KBM-7 (cell line): Measurements from ENCODE around the gene CREBZF.

Experiments used
- DNase-seq: peaks from one replicate; pipeline ENCODE4 v3.0.0-alpha.2; 2015
- in situ Hi-C: fragments of 300-500 bp; cut with MboI; formaldehyde crosslinking; loops from 2 replicates; pipeline ENCODE4 v1.14.3; 2020; ENCODE audit warnings: low sequenced_read_pairs, low pct_unique_long_range_greater_than_20kb, mixed read lengths

CREBZF gene

GRCh38 chr11:85664615-85665481, at the start of gene CREBZF:
CREBZF (minus strand) TSS chr11:85665129; CDS start chr11:85664875, 254 bp downstream.
- in situ Hi-C loops = no loop called here

DNA sequence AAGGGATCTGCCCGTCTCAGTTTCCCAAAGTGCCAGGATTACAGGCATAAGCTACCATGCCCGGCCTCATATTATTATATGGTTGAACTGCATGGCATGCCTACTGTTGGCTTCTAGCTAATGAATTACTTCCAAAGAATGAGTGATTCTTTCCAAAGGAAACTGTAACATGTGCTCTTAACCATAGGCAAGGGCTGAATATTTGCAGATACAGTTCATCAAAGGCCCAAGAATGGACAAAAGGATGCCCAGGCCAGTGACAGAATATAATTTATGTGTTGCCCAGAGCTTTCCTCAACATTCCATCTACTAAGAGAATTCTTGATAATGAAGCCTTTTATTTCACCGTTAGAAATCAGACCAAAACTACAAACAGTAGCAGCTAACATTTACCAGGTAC, 48.0 kb upstream of the CREBZF start:
- in situ Hi-C loops = no loop called here
- DNase-seq = no peak

More at GRCh38 chr11:85664615-85665481, at the start of gene CREBZF:
- DNase-seq = peak; percentile 94

DNA sequence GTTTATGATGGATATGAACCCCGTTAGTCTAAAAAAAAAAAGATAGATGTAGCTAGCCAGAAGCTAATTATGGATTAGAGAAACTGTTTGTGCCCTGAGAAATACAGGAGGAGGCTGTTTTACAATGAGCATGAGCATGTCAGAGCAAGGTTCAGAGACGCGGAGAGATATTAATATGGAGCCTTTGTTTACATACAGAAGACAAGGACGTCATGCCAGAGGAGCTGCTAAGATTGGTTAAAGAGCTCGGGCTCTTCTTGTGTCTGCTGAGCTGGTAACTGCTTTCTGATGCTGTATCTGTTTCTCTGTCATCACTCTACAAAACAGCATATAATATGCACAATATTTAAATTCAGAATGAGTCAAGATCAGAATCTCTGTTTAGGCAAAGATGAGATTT, 46.0 kb upstream of the CREBZF start:
- no peak for DNase-seq
- in situ Hi-C loops = no loop called here

GRCh38 chr11:85709941-85710702, 45.2 kb upstream of the CREBZF start:
- in situ Hi-C loops = no loop called here

DNA sequence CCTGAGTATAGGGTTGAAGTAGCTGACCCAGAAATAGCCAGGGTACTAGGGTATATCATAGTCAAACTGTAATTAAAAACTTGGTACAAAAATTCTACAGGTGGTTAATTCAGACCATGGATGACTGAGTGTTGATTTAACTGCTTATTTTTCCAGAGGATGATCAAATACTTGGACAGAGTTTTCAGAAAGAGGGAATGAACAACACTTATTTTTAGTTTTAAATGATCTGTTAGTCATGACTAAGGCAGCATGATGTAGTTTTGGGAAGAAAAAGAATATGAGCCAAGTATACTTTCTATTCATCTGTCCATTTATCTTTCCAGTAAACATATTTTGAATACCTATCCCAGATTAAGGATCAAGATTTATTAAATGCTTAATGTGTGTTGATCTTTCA, 40.9 kb upstream of the CREBZF start:
- DNase-seq = no peak
- in situ Hi-C loops = no loop called here

More at GRCh38 chr11:85709941-85710702, 45.2 kb upstream of the CREBZF start:
- DNase-seq = no peak

GRCh38 chr11:85704967-85705366, 40.0 kb upstream of the CREBZF start:
- in situ Hi-C loops = no loop called here
- no peak for DNase-seq

DNA sequence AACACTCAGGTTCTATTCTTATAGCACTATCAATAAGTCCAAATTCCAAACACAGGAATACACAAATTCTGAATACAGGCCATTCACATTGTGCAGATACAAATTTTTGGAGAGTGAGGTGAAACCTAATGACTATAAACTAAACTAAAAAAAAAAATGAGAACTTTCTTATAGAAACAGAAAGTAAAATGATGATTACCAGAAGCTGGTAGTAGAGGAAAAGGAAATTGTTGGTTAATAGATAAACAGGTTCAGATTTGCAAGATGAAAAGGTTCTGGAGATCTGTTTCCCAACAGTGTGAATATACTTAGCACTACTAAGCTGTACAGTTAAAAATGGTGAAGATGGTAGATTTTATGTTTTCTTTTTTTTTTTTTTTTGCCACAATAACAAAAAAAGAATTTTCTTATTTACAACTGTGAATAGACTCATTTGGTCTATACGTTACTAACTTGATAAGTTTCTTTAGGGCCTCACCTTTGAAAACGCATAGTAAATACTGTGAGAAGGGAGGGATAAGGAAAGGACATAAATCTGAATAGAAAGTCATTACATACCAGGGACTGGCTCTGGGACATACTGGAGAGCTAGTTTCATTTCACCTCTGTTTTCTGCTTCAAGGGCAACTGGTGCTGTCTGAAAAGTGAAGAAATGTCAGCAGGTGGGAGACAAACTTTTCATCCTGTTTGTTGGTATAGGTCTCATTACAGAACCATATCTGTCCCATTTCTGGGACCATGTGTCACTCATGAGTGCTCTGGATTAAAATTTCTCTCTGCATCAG, 35.2 kb upstream of the CREBZF start:
- in situ Hi-C loops = no loop called here
- no peak for DNase-seq

DNA sequence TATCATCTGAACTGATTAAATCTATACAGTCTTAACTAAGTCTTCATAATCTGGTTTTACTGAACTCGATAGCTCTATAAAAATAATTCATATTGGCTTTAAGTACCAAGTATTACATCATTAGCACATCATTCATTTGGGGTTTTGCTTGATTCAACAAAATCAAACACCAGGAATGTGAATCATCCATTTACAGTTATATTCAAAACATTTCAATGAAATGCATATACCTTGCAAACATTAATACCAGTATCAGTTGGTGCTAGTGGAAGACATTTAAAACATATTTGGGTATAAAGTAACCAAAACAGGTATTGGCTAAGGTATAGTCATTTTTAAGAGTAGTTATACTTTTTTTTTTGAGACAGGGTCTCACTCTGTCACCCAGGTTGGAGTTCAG, 33.3 kb upstream of the CREBZF start:
- in situ Hi-C loops = no loop called here

GRCh38 chr11:85697747-85698146, 32.8 kb upstream of the CREBZF start:
- in situ Hi-C loops = no loop called here
- no peak for DNase-seq

More for the DNA sequence above, 33.3 kb upstream of the CREBZF start:
- DNase-seq = no peak

DNA sequence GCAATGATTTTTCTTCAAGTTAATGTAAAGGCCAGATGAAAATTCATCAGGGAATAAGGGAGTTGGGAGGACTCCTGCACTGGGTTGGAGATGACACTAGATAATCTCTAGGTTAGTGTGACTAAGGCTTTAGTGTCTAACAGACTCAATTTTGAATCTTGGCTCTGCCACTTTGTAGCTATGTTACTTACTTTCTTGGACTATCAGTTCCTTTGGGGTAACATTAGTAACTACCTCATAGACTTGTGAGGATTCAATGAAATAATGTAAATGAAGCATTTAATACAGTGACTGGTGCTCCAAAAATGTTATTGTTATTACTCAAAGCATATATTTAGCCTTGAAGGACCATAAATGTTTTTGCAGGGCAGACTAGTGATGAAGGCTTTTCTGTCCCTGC, 30.6 kb upstream of the CREBZF start:
- DNase-seq = no peak
- in situ Hi-C loops = no loop called here

DNA sequence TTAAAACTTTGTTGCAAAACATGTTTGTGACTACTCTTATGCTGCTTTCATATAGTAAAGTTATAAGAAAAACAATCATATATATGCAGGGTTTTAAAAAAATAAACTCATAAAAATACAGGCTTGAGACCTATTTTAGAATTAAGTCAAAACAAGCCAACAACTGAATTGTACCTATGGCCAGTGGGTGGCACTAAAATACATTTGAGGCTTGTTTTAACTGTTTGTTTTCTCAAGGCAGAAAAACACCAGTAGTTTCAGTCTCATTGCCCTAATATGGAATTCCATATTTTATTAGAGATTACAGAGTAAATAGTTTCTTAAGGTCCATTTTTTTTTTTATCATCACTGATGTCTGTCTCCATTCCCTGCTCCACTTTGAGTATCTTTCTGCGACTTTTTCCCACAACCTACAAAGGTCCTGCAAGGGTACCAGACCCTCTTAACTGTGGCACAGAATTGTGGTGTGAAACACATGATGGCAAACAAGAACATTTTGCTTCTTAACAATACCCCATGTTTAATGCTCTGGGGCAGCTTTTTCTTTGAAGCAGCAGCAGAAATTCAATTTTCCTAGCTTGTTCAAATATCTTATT, 29.6 kb upstream of the CREBZF start:
- peak; percentile 28 for DNase-seq
- in situ Hi-C loops = no loop called here

GRCh38 chr11:85685820-85686459, 21.0 kb upstream of the CREBZF start, which contains the start of gene CCDC89:
CCDC89 (minus strand) TSS chr11:85686195; CDS start chr11:85686130, 65 bp downstream.
- in situ Hi-C loops = no loop called here
- DNase-seq = no peak

GRCh38 chr11:85685125-85685819, 20.3 kb upstream of the CREBZF start:
- DNase-seq = no peak
- in situ Hi-C loops = no loop called here

DNA sequence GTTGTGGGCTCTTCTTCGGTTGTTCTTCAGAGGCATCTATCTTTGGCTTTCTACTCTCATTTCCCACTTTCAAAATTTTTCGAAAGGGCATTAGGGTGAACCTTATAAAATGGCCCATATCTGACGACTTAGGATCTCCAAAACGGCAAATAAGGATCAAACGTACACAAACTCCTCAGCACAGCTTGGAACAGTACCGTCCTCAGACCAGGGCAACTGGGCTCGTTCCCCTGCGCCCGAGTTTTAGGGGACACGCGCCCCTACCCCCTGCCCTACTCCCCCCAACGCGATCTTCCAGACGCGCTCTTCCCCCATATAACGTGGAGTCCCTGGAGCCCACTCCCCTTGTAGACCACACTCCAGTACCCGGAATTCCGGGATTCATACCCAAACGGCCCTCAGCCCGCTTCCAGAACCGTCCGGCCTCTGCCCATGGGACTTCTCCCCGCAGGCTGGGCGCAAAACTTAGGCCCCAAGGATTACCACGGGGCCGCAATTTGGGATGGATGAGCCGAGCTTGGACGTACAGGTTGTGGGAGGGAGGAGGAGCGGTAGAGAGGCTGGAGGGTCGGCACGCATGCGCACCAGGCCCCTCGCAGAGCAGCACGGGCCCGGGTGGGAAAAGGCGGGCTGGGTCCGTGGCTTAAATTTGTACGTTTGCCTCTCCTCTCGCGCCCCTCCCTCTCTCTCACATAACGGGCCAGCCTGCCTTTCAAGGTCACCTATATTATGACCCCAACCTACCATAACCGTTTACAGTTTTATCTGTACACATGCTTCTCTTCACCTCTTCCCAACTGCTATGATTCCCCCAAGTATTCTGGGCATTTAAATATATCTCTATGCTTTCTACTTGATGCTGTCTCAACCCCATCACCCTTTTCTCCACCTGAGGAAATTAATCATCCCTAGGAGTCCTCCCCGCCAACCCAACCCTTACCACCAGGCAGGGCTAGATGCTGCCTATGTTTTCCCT, 17.7 kb upstream of the CREBZF start:
- no peak for DNase-seq
- in situ Hi-C loops = no loop called here

DNA sequence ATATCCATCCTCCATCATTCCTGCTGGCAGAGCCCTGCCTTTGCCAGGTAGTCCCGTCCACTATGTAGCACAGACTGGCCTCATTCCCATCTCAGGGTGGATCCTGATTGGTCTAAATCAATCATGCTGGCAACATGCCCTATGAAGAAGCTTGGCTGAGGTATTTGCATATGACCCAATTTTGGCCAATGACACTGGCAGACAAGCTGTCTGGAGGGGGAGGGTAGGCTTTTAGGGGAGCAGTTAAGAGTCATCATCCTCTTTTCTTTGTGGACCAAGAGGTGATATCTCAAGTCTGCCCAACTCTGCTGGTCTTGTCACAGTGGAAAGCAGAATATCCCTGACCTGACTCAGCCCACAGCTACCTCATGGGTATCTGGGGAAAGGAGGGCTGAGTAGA, 16.0 kb upstream of the CREBZF start:
- DNase-seq = no peak
- in situ Hi-C loops = no loop called here

DNA sequence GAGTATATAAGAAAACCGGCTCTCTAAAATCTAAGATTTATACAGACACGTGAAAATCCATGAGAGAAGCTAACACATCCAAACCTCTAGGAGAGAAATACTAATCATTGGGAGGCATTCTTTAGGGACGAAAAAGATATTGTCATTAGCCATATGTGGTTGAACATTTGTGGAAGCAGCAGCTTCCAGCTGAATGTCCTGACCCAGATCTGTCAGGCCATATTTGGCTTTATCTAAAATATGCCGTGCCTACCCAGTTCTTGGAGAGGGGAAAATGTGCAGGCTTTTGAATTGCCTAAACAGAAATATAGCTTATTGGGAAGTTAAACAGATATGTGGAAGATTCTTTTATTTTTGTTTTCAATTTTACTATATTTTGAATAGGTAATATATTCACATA, 14.6 kb upstream of the CREBZF start:
- no peak for DNase-seq
- in situ Hi-C loops = no loop called here

DNA sequence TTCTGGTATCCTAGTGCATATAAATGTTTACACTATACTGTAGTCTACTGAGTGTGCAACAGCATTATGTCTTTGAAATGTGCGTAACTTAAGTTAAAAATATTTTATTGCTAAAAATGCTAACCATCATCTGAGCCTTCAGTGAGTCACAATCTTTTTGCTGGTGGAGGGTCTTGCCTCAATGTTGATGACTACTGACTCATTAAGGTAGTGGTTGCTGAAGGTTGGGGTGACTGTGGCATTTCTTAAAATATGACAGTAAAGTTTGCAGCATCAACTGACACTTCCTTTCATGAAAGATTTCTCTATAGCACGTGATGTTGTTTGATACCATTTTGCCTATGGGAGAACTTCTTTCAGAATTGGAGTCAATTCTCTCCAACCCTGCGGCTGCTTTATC, 8.5 kb upstream of the CREBZF start:
- DNase-seq = no peak
- in situ Hi-C loops = no loop called here
